HL-60 (cell line): Measurements from ENCODE around the gene SFXN4.
A peak's percentile ranks its signal among the peaks of the same experiment; 100 is the strongest.

Experiments
- DNase-seq, 2 experiments: peaks; one replicate each; pipeline ENCODE4 v3.0.0-alpha.2; 2010 to 2020; ENCODE audit warnings: low read depth in 1 of 2, low spot score in 1 of 2
- H3K27ac ChIP-seq: fragments of 250-450 bp; sonication (Bioruptor Pico); replicated peaks from 2 replicates; pipeline ENCODE4 v1.5.1; 2020; ENCODE audit warnings: mild to moderate bottlenecking, moderate library complexity
- H3K27me3 ChIP-seq: fragments of 250-450 bp; sonication (Bioruptor Pico); 2 replicates; pipeline ENCODE4 v1.5.1; 2021; ENCODE audit warnings: mild to moderate bottlenecking, moderate library complexity; ENCODE audit not compliant: insufficient read depth, poor library complexity, severe bottlenecking
- H3K4me3 ChIP-seq: replicated peaks from 2 replicates; pipeline ENCODE4 v1.5.1; 2011; ENCODE audit warnings: mild to moderate bottlenecking, control low read depth, low read length; ENCODE audit not compliant: insufficient read depth
- GABPA ChIP-seq: IDR thresholded peaks from 2 replicates; pipeline ENCODE4 v1.6.1; 2012; ENCODE audit warnings: low read depth
- POLR2AphosphoS5 ChIP-seq: IDR thresholded peaks from 2 replicates; pipeline ENCODE4 v1.6.1; 2012; ENCODE audit warnings: low read depth
- SPI1 ChIP-seq: IDR thresholded peaks from 2 replicates; pipeline ENCODE4 v1.6.1; 2012; ENCODE audit warnings: low read depth, mild to moderate bottlenecking, borderline replicate concordance
- TF ChIP-seq, protein P1 (sequence below): IDR thresholded peaks from one replicate; pipeline ENCODE4 v1.5.1; 2011; ENCODE audit warnings: low read length, control low read depth, inconsistent platforms; ENCODE audit not compliant: insufficient read depth
- TF ChIP-seq, protein P2 (sequence below): IDR thresholded peaks from 2 replicates; pipeline ENCODE4 v1.6.1; 2012; ENCODE audit warnings: low read depth; ENCODE audit not compliant: insufficient replicate concordance

The SFXN4 gene

DNA sequence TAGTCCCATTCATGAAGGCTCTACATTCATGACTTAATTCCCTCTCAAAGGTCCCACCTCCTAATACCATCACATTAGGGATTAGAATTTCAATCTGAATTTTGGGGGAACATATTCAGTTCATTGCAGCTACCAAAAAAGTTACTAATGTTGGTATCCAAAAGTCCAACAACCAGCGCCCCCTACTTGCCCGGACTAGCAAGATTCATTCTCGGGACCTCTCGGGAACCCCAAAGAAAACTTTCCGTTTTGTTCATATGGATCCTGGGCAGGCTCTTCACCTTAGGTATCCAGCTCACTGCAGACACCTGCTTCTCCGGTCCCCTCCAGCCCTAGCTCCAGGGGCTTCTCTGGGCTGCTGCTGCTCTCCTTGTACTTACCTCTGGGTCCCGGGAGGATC, 32.9 kb upstream of the SFXN4 start:
- H3K4me3 ChIP-seq: no peak overlapping the region
- peak in 1 of 2 experiments; percentile 49 for DNase-seq

DNA sequence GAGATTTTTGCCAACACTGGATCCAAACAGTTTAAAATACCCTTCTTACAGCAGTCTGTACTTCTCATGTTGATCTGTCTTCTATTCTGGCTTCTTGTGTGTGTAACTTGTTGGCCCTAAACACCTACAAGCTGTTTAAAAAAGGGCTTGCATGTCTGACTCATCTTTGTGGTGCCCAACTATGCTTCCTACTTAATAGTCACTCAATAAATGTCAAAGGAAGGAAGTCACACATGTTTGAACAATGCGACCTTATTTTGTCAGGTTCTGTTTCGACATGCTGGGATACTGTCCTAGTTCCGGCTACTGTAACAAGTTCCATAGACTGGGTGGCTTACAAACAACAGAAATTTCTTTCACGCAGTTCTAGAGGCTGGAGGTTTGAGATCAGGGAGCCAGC, 32.4 kb upstream of the SFXN4 start:
- TF ChIP-seq, protein P1, sequence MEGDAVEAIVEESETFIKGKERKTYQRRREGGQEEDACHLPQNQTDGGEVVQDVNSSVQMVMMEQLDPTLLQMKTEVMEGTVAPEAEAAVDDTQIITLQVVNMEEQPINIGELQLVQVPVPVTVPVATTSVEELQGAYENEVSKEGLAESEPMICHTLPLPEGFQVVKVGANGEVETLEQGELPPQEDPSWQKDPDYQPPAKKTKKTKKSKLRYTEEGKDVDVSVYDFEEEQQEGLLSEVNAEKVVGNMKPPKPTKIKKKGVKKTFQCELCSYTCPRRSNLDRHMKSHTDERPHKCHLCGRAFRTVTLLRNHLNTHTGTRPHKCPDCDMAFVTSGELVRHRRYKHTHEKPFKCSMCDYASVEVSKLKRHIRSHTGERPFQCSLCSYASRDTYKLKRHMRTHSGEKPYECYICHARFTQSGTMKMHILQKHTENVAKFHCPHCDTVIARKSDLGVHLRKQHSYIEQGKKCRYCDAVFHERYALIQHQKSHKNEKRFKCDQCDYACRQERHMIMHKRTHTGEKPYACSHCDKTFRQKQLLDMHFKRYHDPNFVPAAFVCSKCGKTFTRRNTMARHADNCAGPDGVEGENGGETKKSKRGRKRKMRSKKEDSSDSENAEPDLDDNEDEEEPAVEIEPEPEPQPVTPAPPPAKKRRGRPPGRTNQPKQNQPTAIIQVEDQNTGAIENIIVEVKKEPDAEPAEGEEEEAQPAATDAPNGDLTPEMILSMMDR: no peak
- TF ChIP-seq POLR2AphosphoS5 (no peak), GABPA (no peak), SPI1 (no peak)
- TF ChIP-seq, protein P2, sequence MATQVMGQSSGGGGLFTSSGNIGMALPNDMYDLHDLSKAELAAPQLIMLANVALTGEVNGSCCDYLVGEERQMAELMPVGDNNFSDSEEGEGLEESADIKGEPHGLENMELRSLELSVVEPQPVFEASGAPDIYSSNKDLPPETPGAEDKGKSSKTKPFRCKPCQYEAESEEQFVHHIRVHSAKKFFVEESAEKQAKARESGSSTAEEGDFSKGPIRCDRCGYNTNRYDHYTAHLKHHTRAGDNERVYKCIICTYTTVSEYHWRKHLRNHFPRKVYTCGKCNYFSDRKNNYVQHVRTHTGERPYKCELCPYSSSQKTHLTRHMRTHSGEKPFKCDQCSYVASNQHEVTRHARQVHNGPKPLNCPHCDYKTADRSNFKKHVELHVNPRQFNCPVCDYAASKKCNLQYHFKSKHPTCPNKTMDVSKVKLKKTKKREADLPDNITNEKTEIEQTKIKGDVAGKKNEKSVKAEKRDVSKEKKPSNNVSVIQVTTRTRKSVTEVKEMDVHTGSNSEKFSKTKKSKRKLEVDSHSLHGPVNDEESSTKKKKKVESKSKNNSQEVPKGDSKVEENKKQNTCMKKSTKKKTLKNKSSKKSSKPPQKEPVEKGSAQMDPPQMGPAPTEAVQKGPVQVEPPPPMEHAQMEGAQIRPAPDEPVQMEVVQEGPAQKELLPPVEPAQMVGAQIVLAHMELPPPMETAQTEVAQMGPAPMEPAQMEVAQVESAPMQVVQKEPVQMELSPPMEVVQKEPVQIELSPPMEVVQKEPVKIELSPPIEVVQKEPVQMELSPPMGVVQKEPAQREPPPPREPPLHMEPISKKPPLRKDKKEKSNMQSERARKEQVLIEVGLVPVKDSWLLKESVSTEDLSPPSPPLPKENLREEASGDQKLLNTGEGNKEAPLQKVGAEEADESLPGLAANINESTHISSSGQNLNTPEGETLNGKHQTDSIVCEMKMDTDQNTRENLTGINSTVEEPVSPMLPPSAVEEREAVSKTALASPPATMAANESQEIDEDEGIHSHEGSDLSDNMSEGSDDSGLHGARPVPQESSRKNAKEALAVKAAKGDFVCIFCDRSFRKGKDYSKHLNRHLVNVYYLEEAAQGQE: no peak
- no peak for DNase-seq
- Histone ChIP-seq H3K4me3 (no peak overlapping the region), H3K27ac (no peak overlapping the region), H3K27me3 (no peaks in the 10 kb centered on the region)

More for the DNA sequence above, 32.9 kb upstream of the SFXN4 start:
- no peak for TF ChIP-seq POLR2AphosphoS5
- no peak for TF ChIP-seq GABPA
- TF ChIP-seq, protein P2: no peak
- TF ChIP-seq, protein P1: peak; percentile 21
- TF ChIP-seq SPI1: no peak
- H3K27me3 ChIP-seq: no peaks in the 10 kb centered on the region
- H3K27ac ChIP-seq: no peak overlapping the region

DNA sequence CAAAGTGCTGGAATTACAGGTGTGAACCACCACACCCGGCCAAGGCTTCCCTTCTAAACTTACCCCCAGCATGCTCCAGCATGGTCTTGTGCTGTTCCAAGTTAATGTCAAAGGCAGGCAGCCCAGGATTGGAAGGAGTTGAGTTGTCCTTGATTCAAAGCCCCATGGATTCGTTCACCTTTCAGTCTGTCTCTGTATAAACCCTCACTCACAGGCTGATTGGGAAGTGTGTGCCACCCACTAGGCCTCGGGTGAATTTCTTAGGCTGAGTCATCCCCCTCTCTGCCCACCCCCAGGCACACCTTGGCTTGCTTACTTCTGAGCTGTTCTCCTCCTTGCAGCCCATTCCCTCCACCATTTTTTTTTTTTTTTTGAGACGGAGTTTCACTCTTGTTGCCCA, 26.4 kb upstream of the SFXN4 start:
- H3K27ac ChIP-seq: no peak overlapping the region; the same call in 1 of the 2 replicates
- H3K4me3 ChIP-seq: no peak overlapping the region
- no peak for DNase-seq
- TF ChIP-seq SPI1: no peak
- no peak for TF ChIP-seq POLR2AphosphoS5
- TF ChIP-seq, protein P2: no peak
- no peak for TF ChIP-seq GABPA
- TF ChIP-seq, protein P1: no peak
- no peaks in the 10 kb centered on the region for H3K27me3 ChIP-seq
